MM.1S (cell line): ENCODE data around the gene PRXL2C.
"Not testable (repeated sequence)": the region's sequence is repeated elsewhere in the genome, so short reads cannot be mapped to it uniquely, and the experiment has no call there.

Experiments used
- DNase-seq: peaks from one replicate; pipeline ENCODE4 v3.0.0-alpha.2; 2015
- H2AFZ ChIP-seq: fragments of 300-600 bp; sonication (generic); 2 replicates; pipeline ENCODE4 v1.6.0; 2016; ENCODE audit warnings: antibody characterized with exemption, low read length
- H3F3A ChIP-seq: fragments of 300-600 bp; sonication (generic); 2 replicates; pipeline ENCODE4 v1.6.1; 2016; ENCODE audit warnings: mild to moderate bottlenecking, antibody characterized with exemption, low read length, moderate library complexity, mixed read lengths; ENCODE audit not compliant: insufficient read depth
- H3K27ac ChIP-seq: fragments of 300-600 bp; sonication (generic); 2 replicates; pipeline ENCODE4 v1.5.1; 2016; ENCODE audit warnings: mild to moderate bottlenecking, low read length
- H3K27me3 ChIP-seq: fragments of 300-600 bp; sonication (generic); replicated peaks from 2 replicates; pipeline ENCODE4 v1.6.0; 2016; ENCODE audit warnings: low read length; ENCODE audit not compliant: insufficient read depth
- H3K36me3 ChIP-seq: fragments of 300-600 bp; sonication (generic); replicated peaks from 2 replicates; pipeline ENCODE4 v1.6.1; 2016; ENCODE audit warnings: mild to moderate bottlenecking, low read length, mixed read lengths; ENCODE audit not compliant: insufficient read depth
- H3K4me1 ChIP-seq: fragments of 300-600 bp; sonication (generic); 2 replicates; pipeline ENCODE4 v1.6.1; 2016; ENCODE audit warnings: low read length, mixed read lengths
- H3K4me2 ChIP-seq: fragments of 300-600 bp; sonication (generic); 2 replicates; pipeline ENCODE4 v1.6.0; 2016; ENCODE audit warnings: low read depth, low read length
- H3K4me3 ChIP-seq: fragments of 300-600 bp; sonication (generic); 2 replicates; pipeline ENCODE4 v1.5.1; 2016; ENCODE audit warnings: low read length, mixed read lengths
- H3K79me2 ChIP-seq: fragments of 300-600 bp; sonication (generic); 2 replicates; pipeline ENCODE4 v1.6.1; 2016; ENCODE audit warnings: mixed run types, low read length, mixed read lengths
- H3K9ac ChIP-seq: fragments of 300-600 bp; sonication (generic); 2 replicates; pipeline ENCODE4 v1.6.1; 2016; ENCODE audit warnings: low read length, mixed read lengths
- H3K9me2 ChIP-seq: fragments of 300-600 bp; sonication (generic); replicated peaks from 2 replicates; pipeline ENCODE4 v1.6.1; 2016; ENCODE audit warnings: mild to moderate bottlenecking, low read length, mixed read lengths; ENCODE audit not compliant: insufficient read depth
- H3K9me3 ChIP-seq: fragments of 300-600 bp; sonication (generic); replicated peaks from 2 replicates; pipeline ENCODE4 v1.6.1; 2016; ENCODE audit warnings: mild to moderate bottlenecking, low read length, mixed read lengths; ENCODE audit not compliant: insufficient read depth
- H4K20me1 ChIP-seq: fragments of 300-600 bp; sonication (generic); 2 replicates; pipeline ENCODE4 v1.6.1; 2016; ENCODE audit warnings: mild to moderate bottlenecking, low read length, moderate library complexity, mixed read lengths; ENCODE audit not compliant: insufficient read depth
- EZH2 ChIP-seq: fragments of 300-600 bp; sonication (generic); optimal IDR thresholded peaks from 2 replicates; pipeline ENCODE3; 2017; ENCODE audit warnings: low read depth, mild to moderate bottlenecking, antibody characterized with exemption, low read length, mixed read lengths
- EZH2phosphoT487 ChIP-seq: fragments of 300-600 bp; sonication (generic); IDR thresholded peaks from 2 replicates; pipeline ENCODE4 v1.6.1; 2018; ENCODE audit warnings: antibody characterized with exemption, low read length
- TF ChIP-seq, protein P1 (sequence below): fragments of 300-600 bp; sonication (generic); IDR thresholded peaks from 2 replicates; pipeline ENCODE4 v1.5.1; 2016; ENCODE audit warnings: antibody characterized with exemption, low read length, mixed read lengths

PRXL2C gene

DNA sequence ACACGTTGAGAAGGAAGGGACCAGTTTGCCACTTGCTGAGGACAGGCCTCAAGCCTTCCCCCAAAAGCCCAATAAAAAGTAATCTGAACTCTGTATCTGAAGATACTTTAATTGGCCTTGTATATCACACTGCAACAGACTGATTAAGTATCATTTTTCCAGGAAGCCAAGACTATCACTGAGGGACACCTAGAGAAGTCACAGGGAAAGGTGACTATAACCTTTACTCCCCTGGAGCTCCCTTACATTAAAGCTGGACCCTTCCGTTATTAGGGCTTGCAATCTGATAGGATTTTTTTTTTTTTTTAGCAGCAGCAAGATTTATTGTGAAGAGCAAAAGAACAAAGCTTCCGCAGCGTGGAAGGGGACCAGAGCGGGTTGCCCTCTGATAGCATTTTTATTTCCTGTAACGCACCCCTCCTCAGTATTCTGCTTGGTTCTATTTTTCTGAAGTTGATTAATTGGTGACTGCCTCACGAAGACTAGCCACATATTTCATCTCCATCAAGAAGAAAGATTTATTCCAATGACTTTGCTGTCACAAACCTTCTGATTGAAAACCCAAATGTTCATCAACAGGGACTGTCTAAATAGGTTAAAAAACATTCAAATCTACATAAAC lies 38.2 kb downstream of the PRXL2C start:
- no peak overlapping the region for H3K4me2 ChIP-seq
- no peaks in the 10 kb centered on the region for H4K20me1 ChIP-seq
- no peak for DNase-seq
- TF ChIP-seq, protein P1, sequence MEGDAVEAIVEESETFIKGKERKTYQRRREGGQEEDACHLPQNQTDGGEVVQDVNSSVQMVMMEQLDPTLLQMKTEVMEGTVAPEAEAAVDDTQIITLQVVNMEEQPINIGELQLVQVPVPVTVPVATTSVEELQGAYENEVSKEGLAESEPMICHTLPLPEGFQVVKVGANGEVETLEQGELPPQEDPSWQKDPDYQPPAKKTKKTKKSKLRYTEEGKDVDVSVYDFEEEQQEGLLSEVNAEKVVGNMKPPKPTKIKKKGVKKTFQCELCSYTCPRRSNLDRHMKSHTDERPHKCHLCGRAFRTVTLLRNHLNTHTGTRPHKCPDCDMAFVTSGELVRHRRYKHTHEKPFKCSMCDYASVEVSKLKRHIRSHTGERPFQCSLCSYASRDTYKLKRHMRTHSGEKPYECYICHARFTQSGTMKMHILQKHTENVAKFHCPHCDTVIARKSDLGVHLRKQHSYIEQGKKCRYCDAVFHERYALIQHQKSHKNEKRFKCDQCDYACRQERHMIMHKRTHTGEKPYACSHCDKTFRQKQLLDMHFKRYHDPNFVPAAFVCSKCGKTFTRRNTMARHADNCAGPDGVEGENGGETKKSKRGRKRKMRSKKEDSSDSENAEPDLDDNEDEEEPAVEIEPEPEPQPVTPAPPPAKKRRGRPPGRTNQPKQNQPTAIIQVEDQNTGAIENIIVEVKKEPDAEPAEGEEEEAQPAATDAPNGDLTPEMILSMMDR, result no peak
- no peak for TF ChIP-seq EZH2phosphoT487
- no peak for TF ChIP-seq EZH2
- H2AFZ ChIP-seq, result no peak overlapping the region
- H3K9ac ChIP-seq, result no peak overlapping the region
- H3F3A ChIP-seq, result no peaks in the 10 kb centered on the region
- H3K27me3 ChIP-seq, result no peaks in the 10 kb centered on the region
- H3K9me2 ChIP-seq, result no peaks in the 10 kb centered on the region
- H3K79me2 ChIP-seq, result no peaks in the 10 kb centered on the region
- no peaks in the 10 kb centered on the region for H3K9me3 ChIP-seq
- H3K36me3 ChIP-seq, result no peaks in the 10 kb centered on the region
- no peak overlapping the region for H3K4me3 ChIP-seq
- no peaks in the 10 kb centered on the region for H3K4me1 ChIP-seq
- H3K27ac ChIP-seq, result no peak overlapping the region

DNA sequence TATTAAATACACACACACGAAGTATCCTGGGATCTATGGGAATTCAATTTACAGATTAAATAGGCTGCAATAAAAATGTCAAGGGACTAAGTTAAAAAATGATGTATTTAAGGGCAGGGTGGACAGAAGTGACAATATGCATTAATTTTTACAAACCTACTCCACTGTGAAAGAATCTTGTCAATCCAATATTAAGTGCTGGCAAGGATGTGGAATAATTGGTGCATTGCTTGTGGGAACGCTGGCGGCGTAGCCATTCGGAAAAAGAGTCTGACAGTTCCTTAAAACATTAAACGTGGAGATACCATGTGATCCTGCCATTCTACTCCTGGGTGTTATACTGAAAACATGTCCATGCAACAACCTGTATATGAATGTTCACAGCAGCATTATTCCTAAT lies 39.7 kb downstream of the PRXL2C start:
- TF ChIP-seq EZH2, result no peak
- no peak for TF ChIP-seq EZH2phosphoT487
- TF ChIP-seq, protein P1, result no peak
- Histone ChIP-seq H3K27ac (no peak overlapping the region), H3K4me3 (no peak overlapping the region), H3K4me1 (no peaks in the 10 kb centered on the region), H3K36me3 (no peaks in the 10 kb centered on the region), H4K20me1 (no peaks in the 10 kb centered on the region), H3K27me3 (no peaks in the 10 kb centered on the region), H3K4me2 (no peak overlapping the region), H3K9me3 (no peaks in the 10 kb centered on the region), H3F3A (no peaks in the 10 kb centered on the region), H3K79me2 (no peaks in the 10 kb centered on the region), H2AFZ (no peak overlapping the region), H3K9me2 (no peaks in the 10 kb centered on the region), H3K9ac (no peak overlapping the region)
- DNase-seq, result no peak

DNA sequence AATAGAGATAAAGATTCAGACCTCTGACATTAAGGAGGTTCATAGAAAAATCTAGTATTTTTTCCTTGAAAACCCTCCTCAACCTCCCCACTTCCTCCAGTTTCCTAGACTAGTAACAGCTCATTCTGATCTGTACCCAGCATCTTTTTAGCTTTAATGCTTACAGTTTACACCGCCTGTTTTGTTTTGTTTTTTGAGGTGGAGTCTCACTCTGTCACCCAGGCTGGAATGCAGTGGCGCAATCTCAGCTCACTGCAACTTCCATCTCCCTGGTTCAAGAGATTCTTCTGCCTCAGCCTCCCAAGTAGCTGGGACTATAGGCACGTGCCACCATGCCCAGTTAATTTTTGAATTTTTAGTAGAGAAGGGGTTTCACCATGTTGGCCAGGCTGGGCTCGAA lies 40.5 kb downstream of the PRXL2C start:
- H3K4me2 ChIP-seq, H2AFZ ChIP-seq, H3K9ac ChIP-seq, H3K36me3 ChIP-seq, H3K4me3 ChIP-seq, H3F3A ChIP-seq, H3K79me2 ChIP-seq, H3K9me3 ChIP-seq, H3K27me3 ChIP-seq, H3K27ac ChIP-seq, H4K20me1 ChIP-seq, DNase-seq, H3K4me1 ChIP-seq, H3K9me2 ChIP-seq: not testable (repeated sequence)

DNA sequence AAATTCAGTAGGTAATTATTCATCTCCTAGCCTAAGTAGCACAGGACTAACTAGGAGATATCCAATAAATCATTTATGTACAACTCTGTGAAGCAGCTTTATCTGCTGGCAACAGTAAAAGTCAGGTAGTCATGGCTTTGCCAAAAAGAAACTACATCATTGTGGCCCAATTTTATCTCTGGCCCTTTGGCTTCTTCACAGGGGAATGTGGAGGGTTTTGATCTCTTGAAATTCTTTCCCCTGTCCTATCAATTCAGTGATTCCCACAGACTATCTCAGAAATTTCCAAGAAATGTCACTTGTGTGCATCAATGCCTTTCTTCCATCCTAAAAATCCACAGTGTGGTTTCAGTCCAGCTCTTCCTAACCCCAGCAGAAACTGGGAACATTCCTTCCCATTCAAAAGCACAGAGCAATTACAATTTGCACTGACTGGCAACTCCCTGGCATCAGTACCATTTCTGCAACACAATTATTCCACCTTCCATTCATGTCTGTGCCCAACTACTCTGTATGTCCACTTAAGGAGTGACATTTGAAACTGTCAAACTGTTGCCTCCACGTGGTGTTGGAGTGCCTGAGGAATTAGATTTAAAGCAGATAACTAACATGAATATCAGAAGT lies 42.0 kb downstream of the PRXL2C start:
- no peaks in the 10 kb centered on the region for H3K9me2 ChIP-seq
- no peaks in the 10 kb centered on the region for H4K20me1 ChIP-seq
- DNase-seq, result no peak

More for the DNA sequence above, 42.0 kb downstream of the PRXL2C start:
- Histone ChIP-seq H3K27me3 (no peaks in the 10 kb centered on the region), H3K4me2 (no peak overlapping the region), H3F3A (no peaks in the 10 kb centered on the region), H3K9ac (no peak overlapping the region), H3K4me3 (no peak overlapping the region), H3K36me3 (no peaks in the 10 kb centered on the region), H3K27ac (no peak overlapping the region), H3K79me2 (no peaks in the 10 kb centered on the region), H3K9me3 (no peaks in the 10 kb centered on the region), H3K4me1 (no peaks in the 10 kb centered on the region), H2AFZ (no peak overlapping the region)
- no peak for TF ChIP-seq EZH2
